Endometrial microvascular endothelial cells (primary cell): ENCODE measurements around the gene KRTAP5-5. TPM values are rescaled to one million over a fixed set of nuclear protein-coding genes. Genes with fewer than 3 reads are reported as not detected.
"Not testable (repeated sequence)": the region's sequence is repeated elsewhere in the genome, so short reads cannot be mapped to it uniquely, and the experiment has no call there.

Experiments used
- in situ Hi-C: cut with HindIII; loops from 2 replicates; pipeline ENCODE4 v1.10.0; 2017; ENCODE audit warnings: low sequenced_read_pairs, low pct_unique_long_range_greater_than_20kb; ENCODE audit errors: inconsistent ontology term
- total RNA-seq: library from RNA; depleted of rRNA; stranded (reverse); fragments of >200 nt; gene quantifications from one replicate; pipeline ENCODE4 v1.2.3, GENCODE V29; 2015; ENCODE audit errors: inconsistent ontology term

Gene KRTAP5-5, protein sequence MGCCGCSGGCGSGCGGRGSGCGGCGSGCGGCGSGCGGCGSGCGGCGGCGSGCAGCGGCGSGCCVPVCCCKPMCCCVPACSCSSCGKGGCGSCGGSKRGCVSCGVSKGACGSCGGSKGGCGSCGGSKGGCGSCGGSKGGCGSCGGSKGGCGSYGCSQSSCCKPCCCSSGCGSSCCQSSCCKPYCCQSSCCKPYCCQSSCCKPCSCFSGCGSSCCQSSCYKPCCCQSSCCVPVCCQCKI
- not detected for total RNA-seq

DNA sequence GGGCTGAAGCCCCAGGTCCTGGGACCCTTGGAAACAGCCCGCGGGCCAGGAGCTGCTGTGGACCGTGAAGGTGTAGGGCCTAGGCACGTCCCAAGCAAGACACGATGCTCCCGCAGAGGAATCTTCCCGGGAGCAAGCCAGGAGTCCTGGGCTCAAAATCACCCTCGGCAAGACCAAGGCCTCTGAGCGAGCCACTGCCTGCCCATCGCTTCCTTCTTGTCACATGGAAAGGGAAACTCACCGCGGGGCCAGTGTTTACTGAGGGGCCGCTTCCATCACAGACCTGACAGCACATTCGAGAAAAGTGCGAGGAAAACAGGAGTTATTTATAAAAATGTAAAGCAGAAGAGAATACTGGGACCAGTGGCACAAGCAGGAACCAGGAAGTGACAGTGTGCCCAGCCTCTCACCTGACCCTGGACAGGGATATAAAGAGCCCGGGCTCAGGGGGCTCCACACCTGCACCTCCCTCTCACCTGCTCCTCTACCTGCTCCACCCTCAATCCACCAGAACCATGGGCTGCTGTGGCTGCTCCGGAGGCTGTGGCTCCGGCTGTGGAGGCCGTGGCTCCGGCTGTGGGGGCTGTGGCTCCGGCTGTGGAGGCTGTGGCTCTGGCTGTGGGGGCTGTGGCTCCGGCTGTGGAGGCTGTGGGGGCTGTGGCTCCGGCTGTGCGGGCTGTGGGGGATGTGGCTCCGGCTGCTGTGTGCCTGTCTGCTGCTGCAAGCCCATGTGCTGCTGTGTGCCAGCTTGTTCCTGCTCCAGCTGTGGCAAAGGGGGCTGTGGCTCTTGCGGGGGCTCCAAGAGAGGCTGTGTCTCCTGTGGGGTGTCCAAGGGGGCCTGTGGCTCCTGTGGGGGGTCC, at the start of gene KRTAP5-5:
KRTAP5-5 (plus strand) TSS at position 450 of the 860 bp plus-strand sequence; CDS start at position 516, 66 bp downstream.
- in situ Hi-C loops, result no loop called here

- in situ Hi-C loops, result no loop called here
Observed at GRCh38 chr11:1581976-1582375, 47.6 kb upstream of the KRTAP5-5 start.

- in situ Hi-C loops, result not testable (repeated sequence)
Observed at GRCh38 chr11:1582909-1583308, 46.7 kb upstream of the KRTAP5-5 start.

DNA sequence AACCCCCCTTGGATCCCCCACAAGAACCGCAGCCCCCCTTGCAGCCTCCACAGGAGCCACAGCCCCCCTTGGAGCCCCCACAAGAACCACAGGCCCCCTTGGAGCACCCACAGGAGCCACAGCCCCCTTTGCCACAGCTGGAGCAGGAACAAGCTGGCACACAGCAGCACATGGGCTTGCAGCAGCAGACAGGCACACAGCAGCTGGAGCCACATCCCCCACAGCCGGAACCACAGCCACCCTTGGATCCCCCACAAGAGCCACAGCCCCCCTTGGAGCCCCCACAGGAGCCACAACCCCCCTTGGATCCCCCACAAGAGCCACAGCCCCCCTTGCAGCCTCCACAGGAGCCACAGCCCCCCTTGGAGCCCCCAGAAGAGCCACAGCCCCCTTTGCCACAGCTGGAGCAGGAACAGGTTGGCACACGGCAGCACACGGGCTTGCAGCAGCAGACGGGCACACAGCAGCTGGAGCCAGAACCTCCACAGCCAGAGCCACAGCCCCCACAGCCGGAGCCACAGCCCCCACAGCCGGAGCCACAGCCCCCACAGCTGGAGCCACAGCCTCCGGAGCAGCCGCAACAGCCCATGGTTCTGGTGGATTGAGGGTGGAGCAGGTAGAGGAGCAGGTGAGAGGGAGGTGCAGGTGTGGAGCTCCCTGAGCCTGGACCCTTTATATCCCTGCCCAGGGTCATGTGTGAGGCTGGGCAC, 44.8 kb upstream of the KRTAP5-5 start, which contains the start of gene KRTAP5-1:
KRTAP5-1 (minus strand) TSS at position 623 of the 710 bp plus-strand sequence; CDS start at position 589, 34 bp downstream.
- in situ Hi-C loops, result not testable (repeated sequence)

- in situ Hi-C loops, result no loop called here
Observed at GRCh38 chr11:1586699-1587098, 42.9 kb upstream of the KRTAP5-5 start.

GRCh38 chr11:1589191-1589963, 40.2 kb upstream of the KRTAP5-5 start:
- in situ Hi-C loops, result not testable (repeated sequence)

DNA sequence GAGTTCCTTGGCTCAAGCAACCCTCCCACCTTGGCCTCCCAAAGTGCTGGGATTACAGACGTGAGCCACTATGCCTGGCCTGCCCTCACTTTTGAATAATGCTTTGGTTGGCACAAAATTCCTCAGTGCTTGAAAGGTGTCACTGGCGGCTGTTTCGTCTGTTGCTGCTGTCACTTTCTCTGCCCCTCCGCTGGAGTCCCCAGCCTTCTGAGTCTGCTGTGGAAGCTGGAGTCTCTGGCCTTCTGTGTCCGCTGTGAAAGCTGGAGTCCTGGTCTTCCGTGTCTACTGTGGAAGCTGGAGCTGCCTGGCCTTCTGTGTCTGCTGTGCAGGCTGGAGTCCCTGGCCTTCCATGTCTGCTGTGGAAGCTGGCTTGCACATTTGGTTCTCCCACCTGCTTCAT, 39.6 kb upstream of the KRTAP5-5 start:
- in situ Hi-C loops, result no loop called here

DNA sequence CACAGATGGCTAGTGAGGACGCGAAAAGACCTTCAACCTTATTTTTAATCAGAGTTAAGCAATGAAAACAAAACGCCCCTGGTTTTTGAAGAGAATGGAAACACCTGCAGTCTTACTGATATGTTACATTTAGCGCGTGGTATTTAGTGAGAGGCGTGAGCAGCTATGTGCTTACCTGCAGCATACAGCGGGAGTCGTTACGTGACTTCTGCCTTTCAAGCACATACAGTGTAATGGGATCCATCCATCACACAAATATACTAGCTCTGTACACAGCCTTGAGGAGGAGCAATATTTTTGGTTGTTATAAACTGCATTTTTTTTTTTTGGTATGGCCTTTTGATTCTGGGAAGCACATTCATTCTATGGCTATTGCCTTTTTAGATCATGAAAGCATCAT, 36.9 kb upstream of the KRTAP5-5 start:
- in situ Hi-C loops, result no loop called here

GRCh38 chr11:1595994-1596575, 33.5 kb upstream of the KRTAP5-5 start:
- in situ Hi-C loops, result not testable (repeated sequence)

DNA sequence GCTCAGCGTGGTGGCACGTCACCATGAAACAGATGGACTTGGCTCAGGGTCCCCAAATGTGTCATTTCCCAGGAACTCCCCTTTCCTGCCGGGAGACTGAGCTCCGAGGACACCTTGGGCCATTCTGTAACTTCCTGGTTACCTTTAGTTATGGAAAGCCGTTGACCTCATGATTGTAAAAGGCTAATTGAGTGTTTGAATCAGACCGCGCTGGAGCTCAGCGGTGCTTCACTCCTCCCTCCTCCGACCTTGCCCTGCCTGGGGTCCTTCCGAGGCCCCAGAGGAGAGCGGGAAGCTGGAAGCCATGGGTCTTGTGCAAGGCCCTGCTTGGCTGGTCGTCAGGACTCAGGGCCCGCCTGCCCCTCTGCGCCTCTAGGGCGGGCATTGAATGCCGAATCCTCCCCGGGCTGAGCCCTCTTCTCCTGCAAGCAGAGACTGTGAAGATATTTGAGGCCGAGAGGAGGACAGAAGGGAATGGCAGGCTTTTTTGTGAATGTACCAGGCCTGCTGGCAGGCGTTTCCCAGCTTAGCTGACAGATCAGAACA, 32.9 kb upstream of the KRTAP5-5 start:
- in situ Hi-C loops, result not testable (repeated sequence)

DNA sequence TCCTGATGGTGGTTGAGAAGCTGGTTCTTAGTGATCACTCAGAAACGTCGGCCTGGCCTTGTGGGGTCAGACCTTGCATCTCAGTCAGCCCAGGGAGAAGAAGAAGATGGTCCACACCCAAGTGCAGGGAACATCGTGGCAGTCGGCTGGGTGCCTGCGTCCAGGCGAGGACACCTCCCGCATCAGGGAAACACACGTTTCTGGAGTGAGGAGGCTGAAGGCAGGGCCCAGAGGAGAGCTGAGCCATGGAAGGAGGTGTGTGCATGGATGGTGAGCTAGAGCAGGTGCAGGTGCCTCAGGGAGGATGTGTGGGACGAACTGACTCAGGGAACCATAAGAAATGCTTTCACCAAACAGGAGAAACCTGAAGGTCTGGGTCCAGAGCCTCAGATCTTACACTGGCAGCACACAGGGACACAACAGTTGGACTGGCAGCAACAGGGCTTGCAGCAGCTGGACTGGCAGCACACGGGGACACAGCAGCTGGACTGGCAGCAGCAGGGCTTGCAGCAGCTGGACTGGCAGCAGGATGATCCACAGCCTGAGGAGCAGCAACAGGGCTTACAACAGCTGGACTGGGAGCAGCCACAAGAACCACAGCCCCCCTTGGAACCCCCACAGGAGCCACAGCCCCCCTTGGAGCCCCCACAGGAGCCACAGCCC, 32.1 kb upstream of the KRTAP5-5 start:
- in situ Hi-C loops, result no loop called here

DNA sequence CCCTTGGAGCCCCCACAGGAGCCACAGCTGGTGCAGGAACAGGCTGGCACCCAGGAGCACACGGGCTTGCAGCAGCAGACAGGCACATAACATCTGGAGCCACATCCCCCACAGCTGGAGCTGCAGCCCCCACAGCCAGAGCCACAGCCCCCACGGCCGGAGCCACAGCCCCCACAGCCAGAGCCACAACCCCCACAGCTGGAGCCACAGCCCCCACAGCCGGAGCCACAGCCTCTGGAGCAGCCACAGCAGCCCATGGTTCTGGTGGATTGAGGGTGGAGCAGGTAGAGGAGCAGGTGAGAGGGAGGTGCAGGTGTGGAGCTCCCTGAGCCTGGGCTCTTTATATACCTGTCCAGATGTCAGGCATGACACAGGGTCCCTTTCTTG, 31.6 kb upstream of the KRTAP5-5 start, which contains the start of gene KRTAP5-2:
KRTAP5-2 (minus strand) TSS at position 301 of the 387 bp plus-strand sequence; CDS start at position 257, 44 bp downstream.
- in situ Hi-C loops, result no loop called here

- in situ Hi-C loops, result not testable (repeated sequence)
Observed at GRCh38 chr11:1598406-1598805, 31.2 kb upstream of the KRTAP5-5 start.

DNA sequence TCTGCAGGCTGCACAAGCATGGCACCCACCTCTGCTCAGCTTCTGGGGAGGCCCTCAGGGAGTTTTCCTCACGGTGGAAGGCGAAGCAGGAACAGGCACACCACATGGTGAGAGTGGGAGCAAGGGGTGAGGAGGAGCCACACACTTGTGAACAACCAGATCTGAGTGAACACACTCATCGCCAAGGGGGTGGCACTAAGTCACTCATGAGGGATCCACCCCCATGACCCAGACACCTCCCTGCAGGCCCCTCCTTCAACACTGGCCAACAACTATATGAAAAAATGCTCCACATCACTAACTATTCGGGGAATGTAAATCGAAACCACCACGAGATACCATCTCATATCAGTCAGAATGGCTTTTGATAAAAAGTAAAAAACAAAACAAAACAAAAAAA, 30.8 kb upstream of the KRTAP5-5 start:
- in situ Hi-C loops, result no loop called here

DNA sequence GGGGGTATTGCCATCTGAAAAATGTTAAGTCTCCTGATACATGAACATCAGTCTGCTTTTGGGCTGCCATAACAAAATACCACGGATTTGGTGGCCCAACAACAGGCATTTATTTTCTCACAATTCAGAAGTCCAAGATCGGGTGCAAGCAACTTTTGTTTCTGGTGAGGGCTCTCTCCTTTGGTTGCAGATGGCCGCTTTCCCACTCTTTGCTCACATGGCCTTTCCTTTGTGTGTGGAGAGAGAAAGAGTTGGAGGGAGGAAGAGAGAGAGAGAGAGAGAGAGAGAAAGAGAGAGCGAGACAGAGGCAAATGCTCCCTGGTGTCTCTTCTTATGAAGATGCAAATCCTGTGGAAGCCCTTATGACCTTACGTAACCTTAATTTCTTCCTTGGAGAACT, 28.9 kb upstream of the KRTAP5-5 start:
- in situ Hi-C loops, result no loop called here

GRCh38 chr11:1601663-1602062, 27.9 kb upstream of the KRTAP5-5 start:
- in situ Hi-C loops, result not testable (repeated sequence)

- in situ Hi-C loops, result no loop called here
Observed at GRCh38 chr11:1603629-1604028, 25.9 kb upstream of the KRTAP5-5 start.
